Panc1 (cell line): ENCODE results near the gene RBMS1.

Source experiments
- POLR2AphosphoS5 ChIP-seq: IDR thresholded peaks from 2 replicates; pipeline ENCODE4 v1.6.1; 2012; ENCODE audit warnings: mild to moderate bottlenecking, low read depth, low read length, moderate library complexity
- SIN3A ChIP-seq: IDR thresholded peaks from 2 replicates; pipeline ENCODE4 v1.6.1; 2012; ENCODE audit warnings: low read depth, mild to moderate bottlenecking, low read length, moderate library complexity, borderline replicate concordance; ENCODE audit not compliant: insufficient read depth
- TF ChIP-seq, protein P1 (sequence below): fragments of 450-650 bp; IDR thresholded peaks from 2 replicates; pipeline ENCODE4 v1.5.1; 2017; ENCODE audit warnings: mild to moderate bottlenecking
- TF ChIP-seq, protein P2 (sequence below), 2 experiments: IDR thresholded peaks; 2 replicates each; pipeline ENCODE4 v1.6.1; 2011 to 2012; ENCODE audit warnings: low read depth in 2 of 2, control low read depth in 1 of 2, low read length in 1 of 2, mild to moderate bottlenecking in 1 of 2, moderate library complexity in 1 of 2; ENCODE audit not compliant: insufficient read depth in 1 of 2

DNA sequence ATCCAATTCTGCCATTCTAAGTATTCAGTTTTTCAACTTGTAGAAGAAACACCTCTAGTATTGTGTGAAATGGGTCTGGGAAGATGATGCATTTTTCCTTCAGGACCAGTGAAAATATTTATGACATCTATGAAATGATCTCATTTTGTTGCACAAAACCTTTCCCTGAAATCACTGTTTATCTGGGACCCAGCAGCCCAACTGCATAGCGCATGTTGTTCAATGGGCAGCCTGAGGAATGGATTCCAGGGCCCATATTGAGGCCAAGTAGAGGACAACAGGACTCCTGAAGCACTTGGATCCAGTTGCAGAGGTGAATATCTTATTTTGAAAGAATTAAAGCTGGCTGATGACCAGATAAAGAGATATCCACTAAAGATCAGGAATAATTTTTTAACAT is 7.3 kb downstream of the RBMS1 start:
- TF ChIP-seq POLR2AphosphoS5 (no peak), SIN3A (no peak)
- TF ChIP-seq, protein P1, sequence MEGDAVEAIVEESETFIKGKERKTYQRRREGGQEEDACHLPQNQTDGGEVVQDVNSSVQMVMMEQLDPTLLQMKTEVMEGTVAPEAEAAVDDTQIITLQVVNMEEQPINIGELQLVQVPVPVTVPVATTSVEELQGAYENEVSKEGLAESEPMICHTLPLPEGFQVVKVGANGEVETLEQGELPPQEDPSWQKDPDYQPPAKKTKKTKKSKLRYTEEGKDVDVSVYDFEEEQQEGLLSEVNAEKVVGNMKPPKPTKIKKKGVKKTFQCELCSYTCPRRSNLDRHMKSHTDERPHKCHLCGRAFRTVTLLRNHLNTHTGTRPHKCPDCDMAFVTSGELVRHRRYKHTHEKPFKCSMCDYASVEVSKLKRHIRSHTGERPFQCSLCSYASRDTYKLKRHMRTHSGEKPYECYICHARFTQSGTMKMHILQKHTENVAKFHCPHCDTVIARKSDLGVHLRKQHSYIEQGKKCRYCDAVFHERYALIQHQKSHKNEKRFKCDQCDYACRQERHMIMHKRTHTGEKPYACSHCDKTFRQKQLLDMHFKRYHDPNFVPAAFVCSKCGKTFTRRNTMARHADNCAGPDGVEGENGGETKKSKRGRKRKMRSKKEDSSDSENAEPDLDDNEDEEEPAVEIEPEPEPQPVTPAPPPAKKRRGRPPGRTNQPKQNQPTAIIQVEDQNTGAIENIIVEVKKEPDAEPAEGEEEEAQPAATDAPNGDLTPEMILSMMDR, result no peak
- TF ChIP-seq, protein P2, sequence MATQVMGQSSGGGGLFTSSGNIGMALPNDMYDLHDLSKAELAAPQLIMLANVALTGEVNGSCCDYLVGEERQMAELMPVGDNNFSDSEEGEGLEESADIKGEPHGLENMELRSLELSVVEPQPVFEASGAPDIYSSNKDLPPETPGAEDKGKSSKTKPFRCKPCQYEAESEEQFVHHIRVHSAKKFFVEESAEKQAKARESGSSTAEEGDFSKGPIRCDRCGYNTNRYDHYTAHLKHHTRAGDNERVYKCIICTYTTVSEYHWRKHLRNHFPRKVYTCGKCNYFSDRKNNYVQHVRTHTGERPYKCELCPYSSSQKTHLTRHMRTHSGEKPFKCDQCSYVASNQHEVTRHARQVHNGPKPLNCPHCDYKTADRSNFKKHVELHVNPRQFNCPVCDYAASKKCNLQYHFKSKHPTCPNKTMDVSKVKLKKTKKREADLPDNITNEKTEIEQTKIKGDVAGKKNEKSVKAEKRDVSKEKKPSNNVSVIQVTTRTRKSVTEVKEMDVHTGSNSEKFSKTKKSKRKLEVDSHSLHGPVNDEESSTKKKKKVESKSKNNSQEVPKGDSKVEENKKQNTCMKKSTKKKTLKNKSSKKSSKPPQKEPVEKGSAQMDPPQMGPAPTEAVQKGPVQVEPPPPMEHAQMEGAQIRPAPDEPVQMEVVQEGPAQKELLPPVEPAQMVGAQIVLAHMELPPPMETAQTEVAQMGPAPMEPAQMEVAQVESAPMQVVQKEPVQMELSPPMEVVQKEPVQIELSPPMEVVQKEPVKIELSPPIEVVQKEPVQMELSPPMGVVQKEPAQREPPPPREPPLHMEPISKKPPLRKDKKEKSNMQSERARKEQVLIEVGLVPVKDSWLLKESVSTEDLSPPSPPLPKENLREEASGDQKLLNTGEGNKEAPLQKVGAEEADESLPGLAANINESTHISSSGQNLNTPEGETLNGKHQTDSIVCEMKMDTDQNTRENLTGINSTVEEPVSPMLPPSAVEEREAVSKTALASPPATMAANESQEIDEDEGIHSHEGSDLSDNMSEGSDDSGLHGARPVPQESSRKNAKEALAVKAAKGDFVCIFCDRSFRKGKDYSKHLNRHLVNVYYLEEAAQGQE (IDR thresholded peaks at IDR 0.05; ENCODE audit: insufficient read depth in 1 of 2, low read depth in 2 of 2, low read length in 1 of 2), result no peak
